SK-N-SH (cell line): Measurements from ENCODE around the gene TXNDC12.

Experiments used
- CTCF ChIP-seq: fragments of 200-600 bp; sonication (generic); IDR thresholded peaks from 2 replicates; pipeline ENCODE4 v1.6.1; 2017; ENCODE audit warnings: antibody characterized with exemption, mild to moderate bottlenecking, moderate library complexity
- ELF1 ChIP-seq: IDR thresholded peaks from 2 replicates; pipeline ENCODE4 v1.4.0; 2012
- EP300 ChIP-seq, 2 experiments: IDR thresholded peaks; 2 replicates each; pipeline versions ENCODE4 v1.4.0 to v1.6.1; 2012; ENCODE audit warnings: borderline replicate concordance in 1 of 2, low read depth in 1 of 2, low read length in 1 of 2
- NFIC ChIP-seq: IDR thresholded peaks from 2 replicates; pipeline ENCODE4 v1.4.0; 2012; ENCODE audit warnings: borderline replicate concordance
- POLR2AphosphoS5 ChIP-seq: IDR thresholded peaks from 2 replicates; pipeline ENCODE4 v1.6.1; 2012; ENCODE audit warnings: low read depth, low read length
- RAD21 ChIP-seq: IDR thresholded peaks from 2 replicates; pipeline ENCODE4 v1.6.1; 2012; ENCODE audit warnings: mild to moderate bottlenecking, low read length
- TAF1 ChIP-seq: IDR thresholded peaks from 2 replicates; pipeline ENCODE4 v1.6.1; 2012; ENCODE audit warnings: low read depth, mild to moderate bottlenecking, low read length, moderate library complexity, borderline replicate concordance

GRCh38 chr1:52070704-52071103, 15.7 kb upstream of the TXNDC12 start:
- TF ChIP-seq POLR2AphosphoS5 (no peak), ELF1 (no peak), CTCF (no peak), NFIC (no peak), RAD21 (no peak), TAF1 (no peak), EP300 (IDR thresholded peaks at IDR 0.05; ENCODE audit: borderline replicate concordance in 1 of 2, low read depth in 1 of 2, low read length in 1 of 2) (no peak)
